PC-9 (cell line): Measurements from ENCODE around the gene ARHGAP26. TPM values are rescaled to one million over a fixed set of nuclear protein-coding genes. Genes with fewer than 3 reads are reported as not detected.

Experiments used
- BruUV-seq: library from RNA; stranded (reverse); fragments of 400-500 nt; replicated peaks from 2 replicates; lab custom pipeline; 2021; lab: Mats Ljungman, UMichigan
- CTCF ChIA-PET: fragments of 300-600 bp; sonication (Branson Sonifier 250); formaldehyde crosslinking; loops from one replicate; lab custom pipeline; 2022; ENCODE audit warnings: antibody characterized with exemption; lab: Charles Lee
- POLR2A ChIA-PET: fragments of 300-600 bp; sonication (Branson Sonifier 250); formaldehyde crosslinking; loops from one replicate; lab custom pipeline; 2022; ENCODE audit warnings: antibody characterized with exemption; ENCODE audit not compliant: unreplicated experiment; lab: Charles Lee
- DNase-seq, 2 experiments: peaks; one replicate each; pipeline versions ENCODE4 v3.0.0 to v3.0.0-alpha.2; 2015 to 2022; ENCODE audit warnings: mixed read lengths in 1 of 2
- H2AFZ ChIP-seq: fragments of 200-600 bp; sonication (generic); 2 replicates; pipeline ENCODE4 v1.8.1; 2017; ENCODE audit warnings: antibody characterized with exemption
- H3F3A ChIP-seq: fragments of 200-600 bp; sonication (generic); 2 replicates; pipeline ENCODE4 v1.8.1; 2017; ENCODE audit warnings: antibody characterized with exemption, mild to moderate bottlenecking, low read depth; ENCODE audit not compliant: insufficient read depth
- H3K27ac ChIP-seq: fragments of 200-600 bp; sonication (generic); 2 replicates; pipeline ENCODE4 v1.6.1; 2016; ENCODE audit warnings: mixed run types
- H3K27me3 ChIP-seq: fragments of 200-600 bp; sonication (generic); 2 replicates; pipeline ENCODE4 v1.6.1; 2016; ENCODE audit warnings: low read depth, mixed run types; ENCODE audit not compliant: insufficient read depth
- H3K36me3 ChIP-seq: fragments of 200-600 bp; sonication (generic); 2 replicates; pipeline ENCODE4 v1.6.1; 2016; ENCODE audit warnings: low read depth, mixed run types
- H3K4me1 ChIP-seq: fragments of 200-600 bp; sonication (generic); replicated peaks from 2 replicates; pipeline ENCODE4 v1.6.1; 2016; ENCODE audit warnings: mixed run types; ENCODE audit not compliant: insufficient read depth
- H3K4me2 ChIP-seq: fragments of 200-600 bp; sonication (generic); 2 replicates; pipeline ENCODE4 v1.6.1; 2017; ENCODE audit warnings: mixed run types
- H3K4me3 ChIP-seq: fragments of 200-600 bp; sonication (generic); 2 replicates; pipeline ENCODE4 v1.6.1; 2016; ENCODE audit warnings: mixed run types
- H3K79me2 ChIP-seq: fragments of 200-600 bp; sonication (generic); 2 replicates; pipeline ENCODE4 v1.6.1; 2017; ENCODE audit warnings: low read depth, mixed run types
- H3K9me2 ChIP-seq: fragments of 200-600 bp; sonication (generic); 2 replicates; pipeline ENCODE4 v1.8.1; 2017; ENCODE audit warnings: mild to moderate bottlenecking; ENCODE audit not compliant: insufficient read depth
- H3K9me3 ChIP-seq: fragments of 200-600 bp; sonication (generic); 2 replicates; pipeline ENCODE4 v1.8.1; 2016; ENCODE audit warnings: low read depth; ENCODE audit not compliant: insufficient read depth
- H4K20me1 ChIP-seq: fragments of 200-600 bp; sonication (generic); 2 replicates; pipeline ENCODE4 v1.8.1; 2017; ENCODE audit not compliant: insufficient read depth
- CTCF ChIP-seq: fragments of 200-600 bp; sonication (generic); conservative IDR thresholded peaks from 2 replicates; pipeline ENCODE4 v1.6.1; 2017; ENCODE audit warnings: mixed run types, antibody characterized with exemption, mild to moderate bottlenecking, moderate library complexity
- EZH2 ChIP-seq: fragments of 200-600 bp; sonication (generic); IDR thresholded peaks from 2 replicates; pipeline ENCODE4 v1.8.0; 2017; ENCODE audit warnings: antibody characterized with exemption, low read depth
- intact Hi-C: fragments of 100-400 bp; cut with micrococcal nuclease; formaldehyde crosslinking; loops from one replicate; pipeline ENCODE4 v1.10.0; 2022; ENCODE audit not compliant: unreplicated experiment
- total RNA-seq: library from RNA; stranded (reverse); gene quantifications from 2 replicates; pipeline ENCODE4 v1.2.3, GENCODE V29; 2021

Gene ARHGAP26
- total RNA-seq, 1 experiment from 2014 or later, result 29.7 TPM

- Histone ChIP-seq H3K79me2 (peaks cover 28% of the 10 kb centered on the region), H3K4me1 (peaks cover 8% of the 10 kb centered on the region), H3K9me3 (no peaks in the 10 kb centered on the region), H3K27ac (no peak overlapping the region), H3K9me2 (0 out of 2 replicates have a peak, but pooled peaks cover 3% of the 10 kb centered on the region), H2AFZ (no peak overlapping the region), H3K27me3 (no peaks in the 10 kb centered on the region), H3F3A (peaks cover 4% of the 10 kb centered on the region; the same call in 1 of the 2 replicates), H3K36me3 (0 out of 2 replicates have a peak, but pooled peaks cover 3% of the 10 kb centered on the region), H4K20me1 (no peaks in the 10 kb centered on the region), H3K4me2 (no peak overlapping the region), H3K4me3 (no peak overlapping the region)
- CTCF ChIA-PET, result no interaction called here
- no TSS peak for BruUV-seq
- POLR2A ChIA-PET, result no interaction called here
- DNase-seq, result no peak
- no peak for TF ChIP-seq CTCF
- no peak for TF ChIP-seq EZH2
- intact Hi-C loops, result no loop called here
These were observed 81.6 kb downstream of the ARHGAP26 start for GRCh38 chr5:142851731-142852130.

DNA sequence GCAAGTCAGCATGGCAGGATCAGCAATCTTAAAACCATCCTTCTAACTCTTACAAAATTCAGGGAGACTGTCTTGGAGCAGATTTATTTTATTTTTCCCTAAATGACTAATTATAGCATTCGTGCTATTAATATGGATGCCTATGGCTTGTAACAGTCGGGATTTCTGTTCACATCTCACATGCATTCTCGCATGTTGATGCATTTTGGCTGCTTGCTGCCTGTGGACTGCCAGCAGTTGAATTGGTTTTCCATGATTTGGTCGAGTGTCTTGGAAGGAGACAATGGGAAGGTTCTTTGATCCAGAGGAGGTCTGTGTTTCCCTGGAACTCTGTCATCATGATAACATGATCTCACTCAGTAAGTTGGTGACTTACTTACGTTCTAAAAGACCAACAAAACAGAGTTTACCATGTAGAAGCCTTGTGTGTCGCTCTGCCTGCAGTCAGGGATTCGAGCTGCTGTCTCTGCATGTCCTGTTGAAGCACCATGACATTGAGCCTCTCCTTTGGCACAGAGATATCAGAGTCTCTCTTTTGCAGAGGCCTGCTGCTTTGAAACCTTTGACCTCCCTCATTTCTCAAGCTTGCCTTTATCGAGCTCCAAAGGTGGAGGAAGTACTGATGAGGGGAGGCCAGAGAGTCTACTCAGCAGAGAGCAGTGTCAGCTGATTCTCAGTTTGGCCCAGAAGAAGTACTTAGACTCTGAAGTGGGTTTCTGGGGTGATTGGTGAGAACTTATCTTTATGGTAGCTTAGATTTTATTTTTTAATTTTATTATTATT is 82.4 kb downstream of the ARHGAP26 start:
- no peaks in the 10 kb centered on the region for H4K20me1 ChIP-seq
- no peak overlapping the region for H3K4me3 ChIP-seq
- H3K79me2 ChIP-seq, result peaks cover 19% of the 10 kb centered on the region
- H3K36me3 ChIP-seq, result 0 out of 2 replicates have a peak, but pooled peaks cover 3% of the 10 kb centered on the region
- H3K4me1 ChIP-seq, result peaks cover 11% of the 10 kb centered on the region; the same call in 1 of the 2 replicates
- TF ChIP-seq CTCF, result no peak
- no peak for TF ChIP-seq EZH2
- BruUV-seq, result no TSS peak
- H2AFZ ChIP-seq, result no peak overlapping the region
- no peak overlapping the region for H3K27ac ChIP-seq
- peaks cover 2% of the 10 kb centered on the region; the same call in 1 of the 2 replicates for H3F3A ChIP-seq
- H3K4me2 ChIP-seq, result no peak overlapping the region
- H3K9me3 ChIP-seq, result no peaks in the 10 kb centered on the region
- H3K27me3 ChIP-seq, result no peaks in the 10 kb centered on the region
- DNase-seq, result peak in 1 of 2 experiments; percentile 9
- ChIA-PET POLR2A (interaction anchor here (0.7 kb wide), 1 partner anchor 1035 kb away, joined by 3 read pairs; no protein-coding TSS in a partner anchor), CTCF (no interaction called here)
- H3K9me2 ChIP-seq, result 0 out of 2 replicates have a peak, but pooled peaks cover 3% of the 10 kb centered on the region
- intact Hi-C loops, result no loop called here

DNA sequence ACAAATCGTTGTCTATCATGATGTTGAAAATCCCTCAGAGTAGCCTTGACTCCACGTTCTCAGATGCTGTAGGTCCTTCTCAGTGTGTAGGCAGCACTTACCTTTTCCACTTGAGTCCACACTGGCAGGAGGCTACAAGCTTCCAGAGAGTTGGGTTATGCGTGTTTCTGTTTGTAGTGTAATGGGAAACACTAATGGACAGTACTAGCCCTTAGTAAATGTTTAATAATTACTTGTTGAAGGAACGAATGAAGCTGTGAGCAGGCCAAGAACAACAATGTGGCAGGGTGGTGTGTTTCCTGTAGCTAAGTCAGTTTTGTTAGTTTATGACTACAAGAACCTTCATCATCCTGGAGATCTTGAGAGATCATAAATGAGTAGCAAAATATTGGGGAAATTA is 83.5 kb downstream of the ARHGAP26 start:
- intact Hi-C loops, result no loop called here
- Histone ChIP-seq H3K36me3 (0 out of 2 replicates have a peak, but pooled peaks cover 3% of the 10 kb centered on the region), H3K27ac (no peak overlapping the region), H4K20me1 (no peaks in the 10 kb centered on the region), H3K27me3 (no peaks in the 10 kb centered on the region), H3K9me2 (0 out of 2 replicates have a peak, but pooled peaks cover 3% of the 10 kb centered on the region), H3K9me3 (no peaks in the 10 kb centered on the region), H2AFZ (no peak overlapping the region), H3K4me3 (no peak overlapping the region), H3K79me2 (peaks cover 9% of the 10 kb centered on the region; the same call in 1 of the 2 replicates), H3K4me1 (peaks cover 15% of the 10 kb centered on the region; the same call in 1 of the 2 replicates), H3F3A (peaks cover 4% of the 10 kb centered on the region; the same call in 1 of the 2 replicates), H3K4me2 (no peak overlapping the region)
- CTCF ChIA-PET, result no interaction called here
- peak in 1 of 2 experiments; percentile 21 for DNase-seq
- TF ChIP-seq EZH2 (no peak), CTCF (no peak)
- no TSS peak for BruUV-seq
- POLR2A ChIA-PET, result interaction anchor here (0.7 kb wide), 1 partner anchor 1034 kb away, joined by 3 read pairs; no protein-coding TSS in a partner anchor
